ENCODE results near the gene NRDE2. TPM values are rescaled to one million over a fixed set of nuclear protein-coding genes. Genes with fewer than 3 reads are reported as not detected.
A peak's percentile ranks its signal among the peaks of the same experiment; 100 is the strongest.
"Not testable (repeated sequence)": the region's sequence is repeated elsewhere in the genome, so short reads cannot be mapped to it uniquely, and the experiment has no call there.

The NRDE2 gene
- polyA plus RNA-seq, 4 donors, result 11.2 to 20.0 (median 16.3) TPM

DNA sequence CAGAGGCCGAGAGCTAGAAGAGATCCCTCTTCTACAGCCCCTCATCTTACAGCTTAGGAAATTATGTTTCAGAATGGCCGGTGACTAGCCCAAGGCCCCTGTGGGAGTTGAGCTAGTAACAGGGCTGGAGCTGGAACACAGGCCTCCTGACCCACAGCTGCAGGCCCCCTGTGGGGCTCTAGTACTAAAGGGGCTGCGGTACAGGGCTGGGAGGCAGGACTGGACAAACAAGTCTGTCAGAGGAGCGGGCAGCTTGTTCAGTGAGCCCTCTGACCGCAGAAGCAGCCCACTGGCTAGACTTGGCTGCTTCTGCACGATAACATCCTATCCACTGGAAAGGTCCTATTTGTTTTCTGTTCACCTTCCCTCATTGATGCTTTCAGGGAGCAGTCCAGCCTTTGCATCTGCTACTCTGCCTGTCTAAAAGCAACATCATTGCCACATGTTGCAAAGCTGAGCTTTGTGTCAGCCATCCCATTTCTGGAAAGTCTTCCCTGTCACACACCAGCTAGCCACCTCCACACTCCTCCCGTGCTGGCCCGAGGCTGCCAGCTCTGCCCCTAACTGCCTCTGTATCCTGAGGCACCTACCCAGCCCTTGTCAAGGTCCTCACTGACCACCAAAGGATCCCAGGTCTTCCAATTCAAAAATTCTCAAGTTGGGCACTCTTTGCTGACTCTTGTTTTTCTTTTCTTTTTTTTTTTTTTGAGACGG is 65.1 kb downstream of the NRDE2 start:
- WGBS, 3 donors, result 95 to 99% (median 97%) methylated on average over 9 of the region's 9 CpGs
- peaks cover 18 to 57% (median 32%) of the 10 kb centered on the region in 3 donors for H3K36me3 ChIP-seq (ENCODE audit: control insufficient read depth in 3 of 3, insufficient read depth in 2 of 3, low read depth in 1 of 3, low read length in 3 of 3)
- DNase-seq, result no peak
- H3K27me3 ChIP-seq (ENCODE audit: control insufficient read depth in 3 of 3, insufficient read depth in 3 of 3, low read length in 3 of 3), result no peaks in the 10 kb centered on the region
- no peaks in the 10 kb centered on the region for H3K4me1 ChIP-seq (ENCODE audit: control insufficient read depth in 3 of 3, insufficient read depth in 2 of 3, low read depth in 1 of 3, low read length in 2 of 3)
- FAIRE-seq, result no peak
- no peak overlapping the region for H3K27ac ChIP-seq (ENCODE audit: low read depth in 1 of 3, low read length in 2 of 3)
- no peak overlapping the region for H3K4me3 ChIP-seq (ENCODE audit: low read depth in 1 of 3, low read length in 3 of 3)
- no peaks in the 10 kb centered on the region for H3K9me3 ChIP-seq (ENCODE audit: control insufficient read depth in 2 of 2, insufficient read depth in 1 of 2, low read depth in 1 of 2, low read length in 1 of 2)

DNA sequence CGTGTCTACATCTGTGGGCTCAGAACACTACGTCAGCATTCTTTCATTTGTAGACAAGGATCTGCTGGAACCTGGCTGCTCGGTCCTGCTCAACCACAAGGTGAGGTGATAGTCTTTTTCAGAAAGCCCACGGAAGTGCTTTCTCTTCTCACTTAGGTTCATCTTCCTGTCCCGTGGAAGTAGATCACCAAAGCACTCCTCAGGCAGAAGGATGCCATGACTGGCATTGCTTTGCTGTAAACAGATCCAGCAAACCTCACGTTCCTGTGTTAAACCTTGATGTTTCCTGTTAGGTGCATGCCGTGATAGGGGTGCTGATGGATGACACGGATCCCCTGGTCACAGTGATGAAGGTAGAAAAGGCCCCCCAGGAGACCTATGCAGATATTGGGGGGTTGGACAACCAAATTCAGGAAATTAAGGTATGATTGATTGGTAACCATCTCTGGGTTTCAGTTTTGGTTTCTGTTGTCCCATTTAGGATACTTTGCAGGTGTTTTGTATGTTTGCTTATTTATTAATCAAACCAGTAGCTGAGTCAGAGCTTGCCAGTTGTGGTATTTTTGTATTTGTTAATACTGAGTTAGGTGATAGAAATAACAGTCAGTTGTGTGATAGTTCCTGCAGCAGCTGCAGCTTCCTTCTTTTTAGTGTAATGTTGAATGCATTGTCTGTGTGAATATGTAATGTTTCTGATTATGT is 67.8 kb downstream of the NRDE2 start:
- Histone ChIP-seq H3K27ac (ENCODE audit: low read depth in 1 of 3, low read length in 2 of 3) (peak overlapping the region in 1 of 3 donors; percentile 1), H3K9me3 (ENCODE audit: control insufficient read depth in 2 of 2, insufficient read depth in 1 of 2, low read depth in 1 of 2, low read length in 1 of 2) (no peaks in the 10 kb centered on the region), H3K27me3 (ENCODE audit: control insufficient read depth in 3 of 3, insufficient read depth in 3 of 3, low read length in 3 of 3) (no peaks in the 10 kb centered on the region), H3K36me3 (ENCODE audit: control insufficient read depth in 3 of 3, insufficient read depth in 2 of 3, low read depth in 1 of 3, low read length in 3 of 3) (peaks cover 12 to 55% (median 28%) of the 10 kb centered on the region in 3 donors), H3K4me1 (ENCODE audit: control insufficient read depth in 3 of 3, insufficient read depth in 2 of 3, low read depth in 1 of 3, low read length in 2 of 3) (no peaks in the 10 kb centered on the region), H3K4me3 (ENCODE audit: low read depth in 1 of 3, low read length in 3 of 3) (no peak overlapping the region)
- DNase-seq, result no peak
- FAIRE-seq, result no peak
- 69 to 75% (median 70%) methylated on average over 7 to 8 of the region's 8 CpGs for WGBS, 3 donors

DNA sequence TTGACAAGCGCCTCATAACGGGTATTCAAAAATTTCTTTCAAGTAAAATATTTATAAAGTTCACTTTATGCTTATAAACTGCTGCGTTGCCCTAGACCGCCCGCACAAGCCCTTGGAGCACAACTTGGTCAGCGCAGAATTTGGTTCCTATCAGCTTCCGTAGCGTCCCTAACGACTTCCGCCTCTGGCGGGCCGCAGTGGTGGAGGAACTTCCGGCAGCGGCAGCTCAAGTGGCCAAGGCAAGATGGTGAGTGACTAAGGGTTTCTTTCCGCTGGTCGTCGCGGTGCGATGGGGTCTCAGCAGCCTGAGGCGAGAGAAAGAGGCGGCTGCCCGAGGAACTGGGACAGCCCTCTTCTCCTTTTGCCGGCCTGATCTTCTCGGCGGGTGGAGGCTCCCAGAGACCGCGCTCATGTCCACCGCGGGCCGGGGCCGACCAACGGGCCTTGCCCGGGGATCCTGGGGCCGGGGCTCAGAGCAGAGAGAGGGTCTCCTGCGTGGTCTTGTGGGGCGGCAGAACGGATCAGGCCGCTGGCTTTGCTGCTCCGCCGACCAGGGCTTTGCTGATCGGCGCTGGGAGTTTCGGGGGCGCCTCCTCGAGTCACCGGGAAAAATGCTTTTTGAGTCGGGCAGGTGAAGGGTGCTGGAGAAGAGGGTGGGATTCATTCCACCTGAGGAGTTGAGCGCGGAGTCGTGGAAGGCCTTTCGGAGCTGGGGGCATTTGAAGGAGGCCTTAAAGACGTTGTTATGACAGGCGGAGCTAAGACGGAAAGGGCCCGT is 75.2 kb downstream of the NRDE2 start, which contains the start of gene PSMC1:
TSS of gene PSMC1 (plus strand) at position 200 of the 778 bp plus-strand sequence. CDS start at position 245, 45 bp downstream.
- FAIRE-seq (no peak), DNase-seq (peak; percentile 91 to 96)
- H3K27ac ChIP-seq (ENCODE audit: low read depth in 1 of 3, low read length in 2 of 3), result peak within 1 kb of the TSS; percentile 2 to 88 (median 42)
- WGBS, 3 donors, result 0 to 1% (median 0%) methylated on average over 55 of the region's 55 CpGs
- peaks cover 0 to 7% (median 5%) of the 10 kb centered on the region in 3 donors for H3K4me1 ChIP-seq (ENCODE audit: control insufficient read depth in 3 of 3, insufficient read depth in 2 of 3, low read depth in 1 of 3, low read length in 2 of 3)
- H3K4me3 ChIP-seq (ENCODE audit: low read depth in 1 of 3, low read length in 3 of 3), result peak within 1 kb of the TSS; percentile 75 to 94 (median 90)
- peaks cover 0 to 7% (median 0%) of the 10 kb centered on the region in 3 donors for H3K27me3 ChIP-seq (ENCODE audit: control insufficient read depth in 3 of 3, insufficient read depth in 3 of 3, low read length in 3 of 3)
- H3K36me3 ChIP-seq (ENCODE audit: control insufficient read depth in 3 of 3, insufficient read depth in 2 of 3, low read depth in 1 of 3, low read length in 3 of 3), result peaks cover 0 to 9% (median 4%) of the 10 kb centered on the region in 3 donors
- H3K9me3 ChIP-seq (ENCODE audit: control insufficient read depth in 2 of 2, insufficient read depth in 1 of 2, low read depth in 1 of 2, low read length in 1 of 2), result no peaks in the 10 kb centered on the region

DNA sequence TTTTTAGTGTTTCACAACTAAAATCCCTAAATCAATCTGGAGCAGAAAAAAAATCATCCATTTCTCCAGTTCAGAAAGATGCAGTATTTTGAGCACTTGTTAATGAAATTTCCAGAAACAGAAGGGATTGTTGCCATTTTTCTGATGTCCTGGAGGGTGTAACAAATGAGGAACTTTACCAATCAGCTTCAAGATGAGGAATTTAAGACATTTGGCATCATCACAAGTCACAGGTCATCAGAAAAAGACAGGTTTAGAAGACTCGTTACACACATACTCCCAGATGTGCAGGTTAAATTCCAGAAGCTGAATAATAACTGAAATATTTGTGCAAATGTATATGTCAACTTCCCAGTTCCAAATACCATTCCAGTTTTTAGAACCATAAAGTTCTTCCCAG is 75.9 kb downstream of the NRDE2 start:
- Histone ChIP-seq H3K9me3 (ENCODE audit: control insufficient read depth in 2 of 2, insufficient read depth in 1 of 2, low read depth in 1 of 2, low read length in 1 of 2) (no peaks in the 10 kb centered on the region), H3K27ac (ENCODE audit: low read depth in 1 of 3, low read length in 2 of 3) (no peak overlapping the region), H3K4me3 (ENCODE audit: low read depth in 1 of 3, low read length in 3 of 3) (peak overlapping the region in 1 of 3 donors; percentile 90), H3K27me3 (ENCODE audit: control insufficient read depth in 3 of 3, insufficient read depth in 3 of 3, low read length in 3 of 3) (peaks cover 0 to 7% (median 0%) of the 10 kb centered on the region in 3 donors), H3K4me1 (ENCODE audit: control insufficient read depth in 3 of 3, insufficient read depth in 2 of 3, low read depth in 1 of 3, low read length in 2 of 3) (peaks cover 0 to 7% (median 5%) of the 10 kb centered on the region in 3 donors), H3K36me3 (ENCODE audit: control insufficient read depth in 3 of 3, insufficient read depth in 2 of 3, low read depth in 1 of 3, low read length in 3 of 3) (peaks cover 0 to 7% (median 2%) of the 10 kb centered on the region in 3 donors)
- no peak for DNase-seq
- FAIRE-seq, result no peak
- 42 to 88% (median 74%) methylated on average over 1 of the region's 1 CpG for WGBS, 3 donors

DNA sequence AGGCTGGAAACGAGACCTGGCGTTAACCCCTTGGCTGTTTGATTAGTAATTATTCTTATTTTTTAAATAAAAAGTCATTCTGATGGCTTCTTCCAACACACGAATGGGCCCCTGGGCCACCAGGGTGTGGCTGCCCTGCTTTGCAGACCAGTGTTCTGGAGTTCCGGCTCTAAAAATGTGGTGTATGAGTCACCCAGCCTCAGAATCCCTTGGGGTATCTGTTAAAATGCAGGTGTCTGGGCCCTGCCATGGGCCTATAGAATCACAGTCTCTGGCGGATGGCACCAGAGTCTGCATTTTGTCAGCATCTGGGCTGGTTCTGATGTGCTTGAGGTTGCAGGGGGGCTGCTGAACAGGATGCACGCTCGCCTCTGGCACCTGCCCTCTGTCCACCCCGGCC is 77.9 kb downstream of the NRDE2 start:
- 80 to 89% (median 86%) methylated on average over 8 of the region's 8 CpGs for WGBS, 3 donors
- Histone ChIP-seq H3K4me1 (ENCODE audit: control insufficient read depth in 3 of 3, insufficient read depth in 2 of 3, low read depth in 1 of 3, low read length in 2 of 3) (peaks cover 0 to 7% (median 5%) of the 10 kb centered on the region in 3 donors), H3K36me3 (ENCODE audit: control insufficient read depth in 3 of 3, insufficient read depth in 2 of 3, low read depth in 1 of 3, low read length in 3 of 3) (no peaks in the 10 kb centered on the region), H3K4me3 (ENCODE audit: low read depth in 1 of 3, low read length in 3 of 3) (no peak overlapping the region), H3K27ac (ENCODE audit: low read depth in 1 of 3, low read length in 2 of 3) (no peak overlapping the region), H3K27me3 (ENCODE audit: control insufficient read depth in 3 of 3, insufficient read depth in 3 of 3, low read length in 3 of 3) (peaks cover 0 to 7% (median 0%) of the 10 kb centered on the region in 3 donors), H3K9me3 (ENCODE audit: control insufficient read depth in 2 of 2, insufficient read depth in 1 of 2, low read depth in 1 of 2, low read length in 1 of 2) (no peaks in the 10 kb centered on the region)
- DNase-seq (no peak), FAIRE-seq (no peak)

DNA sequence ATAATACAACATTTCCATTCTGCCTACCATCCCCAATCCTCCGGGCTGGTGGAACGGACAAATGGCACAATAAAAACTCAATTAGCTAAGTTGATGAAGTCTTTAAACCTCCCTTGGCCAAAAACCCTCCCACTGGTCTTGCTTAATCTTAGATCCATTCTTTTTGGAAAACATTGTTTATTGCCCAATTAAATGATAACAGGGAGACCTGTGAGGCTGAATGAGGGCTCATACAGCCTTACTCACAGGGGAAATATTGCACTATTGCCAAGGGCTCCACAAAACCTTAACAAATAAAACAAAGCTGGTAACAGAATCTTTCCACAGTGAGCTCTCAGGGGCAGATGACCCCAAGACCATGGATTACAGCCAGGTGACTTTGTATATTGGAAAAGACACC is 83.1 kb downstream of the NRDE2 start:
- WGBS, 3 donors, result 16 to 71% (median 58%) methylated on average over 2 of the region's 2 CpGs
- Histone ChIP-seq H3K27ac (ENCODE audit: low read depth in 1 of 3, low read length in 2 of 3) (no peak overlapping the region), H3K9me3 (ENCODE audit: control insufficient read depth in 2 of 2, insufficient read depth in 1 of 2, low read depth in 1 of 2, low read length in 1 of 2) (no peaks in the 10 kb centered on the region), H3K4me1 (ENCODE audit: control insufficient read depth in 3 of 3, insufficient read depth in 2 of 3, low read depth in 1 of 3, low read length in 2 of 3) (no peaks in the 10 kb centered on the region), H3K27me3 (ENCODE audit: control insufficient read depth in 3 of 3, insufficient read depth in 3 of 3, low read length in 3 of 3) (no peaks in the 10 kb centered on the region), H3K4me3 (ENCODE audit: low read depth in 1 of 3, low read length in 3 of 3) (no peak overlapping the region), H3K36me3 (ENCODE audit: control insufficient read depth in 3 of 3, insufficient read depth in 2 of 3, low read depth in 1 of 3, low read length in 3 of 3) (no peaks in the 10 kb centered on the region)
- DNase-seq (no peak), FAIRE-seq (no peak)

DNA sequence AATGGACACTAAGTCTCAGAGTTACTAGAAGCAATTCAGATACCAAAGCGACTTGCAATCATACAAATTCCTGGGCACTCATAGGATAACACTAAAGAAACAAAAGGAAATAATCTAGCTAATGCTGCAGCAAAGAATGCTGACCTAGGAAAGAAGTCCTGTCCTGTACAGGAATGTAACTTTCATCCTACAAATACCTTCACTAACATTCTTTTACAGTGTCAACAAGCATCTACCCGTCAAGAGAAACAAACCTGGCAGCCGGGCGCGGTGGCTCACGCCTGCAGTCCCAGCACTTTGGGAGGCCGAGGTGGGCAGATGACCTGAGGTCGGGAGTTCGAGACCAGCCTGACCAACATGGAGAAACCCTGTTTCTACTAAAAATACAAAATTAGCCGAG is 84.3 kb downstream of the NRDE2 start:
- not testable (repeated sequence) for H3K4me3 ChIP-seq (ENCODE audit: low read depth in 1 of 3, low read length in 3 of 3); H3K4me1 ChIP-seq (ENCODE audit: control insufficient read depth in 3 of 3, insufficient read depth in 2 of 3, low read depth in 1 of 3, low read length in 2 of 3); H3K27ac ChIP-seq (ENCODE audit: low read depth in 1 of 3, low read length in 2 of 3); H3K9me3 ChIP-seq (ENCODE audit: control insufficient read depth in 2 of 2, insufficient read depth in 1 of 2, low read depth in 1 of 2, low read length in 1 of 2); H3K27me3 ChIP-seq (ENCODE audit: control insufficient read depth in 3 of 3, insufficient read depth in 3 of 3, low read length in 3 of 3); DNase-seq; H3K36me3 ChIP-seq (ENCODE audit: control insufficient read depth in 3 of 3, insufficient read depth in 2 of 3, low read depth in 1 of 3, low read length in 3 of 3); FAIRE-seq
- WGBS, 3 donors, result 86 to 89% (median 88%) methylated on average over 10 of the region's 10 CpGs

DNA sequence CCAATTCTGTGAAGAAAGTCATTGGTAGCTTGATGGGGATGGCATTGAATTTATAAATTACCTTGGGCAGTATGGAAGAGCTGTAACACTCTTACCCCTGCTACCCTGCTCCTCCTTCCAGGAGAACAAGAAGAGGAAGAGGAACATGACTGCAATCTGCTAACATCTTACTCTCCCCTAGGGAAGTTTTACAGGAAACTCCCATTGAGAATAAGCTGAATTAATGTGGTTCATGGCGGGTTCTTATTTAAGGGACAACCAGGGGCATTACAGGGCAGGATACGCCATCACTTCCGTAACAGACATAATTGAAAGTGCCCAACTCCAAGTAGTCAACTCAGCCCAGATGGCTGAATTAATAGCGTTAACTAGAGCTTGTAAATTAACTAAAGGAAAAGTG is 84.8 kb downstream of the NRDE2 start:
- Histone ChIP-seq H3K36me3 (ENCODE audit: control insufficient read depth in 3 of 3, insufficient read depth in 2 of 3, low read depth in 1 of 3, low read length in 3 of 3) (no peaks in the 10 kb centered on the region), H3K27me3 (ENCODE audit: control insufficient read depth in 3 of 3, insufficient read depth in 3 of 3, low read length in 3 of 3) (no peaks in the 10 kb centered on the region), H3K27ac (ENCODE audit: low read depth in 1 of 3, low read length in 2 of 3) (no peak overlapping the region), H3K4me3 (ENCODE audit: low read depth in 1 of 3, low read length in 3 of 3) (no peak overlapping the region), H3K4me1 (ENCODE audit: control insufficient read depth in 3 of 3, insufficient read depth in 2 of 3, low read depth in 1 of 3, low read length in 2 of 3) (no peaks in the 10 kb centered on the region), H3K9me3 (ENCODE audit: control insufficient read depth in 2 of 2, insufficient read depth in 1 of 2, low read depth in 1 of 2, low read length in 1 of 2) (no peaks in the 10 kb centered on the region)
- no peak for DNase-seq
- no peak for FAIRE-seq
- WGBS, 3 donors, result 84 to 92% (median 87%) methylated on average over 4 of the region's 4 CpGs
